NCI-H345 (cell line): Measurements from ENCODE around the gene CCDC106.

Source experiments
- DNase-seq: peaks from one replicate; lab custom pipeline; 2025; lab: John Stamatoyannopoulos, UW

CCDC106 gene

DNA sequence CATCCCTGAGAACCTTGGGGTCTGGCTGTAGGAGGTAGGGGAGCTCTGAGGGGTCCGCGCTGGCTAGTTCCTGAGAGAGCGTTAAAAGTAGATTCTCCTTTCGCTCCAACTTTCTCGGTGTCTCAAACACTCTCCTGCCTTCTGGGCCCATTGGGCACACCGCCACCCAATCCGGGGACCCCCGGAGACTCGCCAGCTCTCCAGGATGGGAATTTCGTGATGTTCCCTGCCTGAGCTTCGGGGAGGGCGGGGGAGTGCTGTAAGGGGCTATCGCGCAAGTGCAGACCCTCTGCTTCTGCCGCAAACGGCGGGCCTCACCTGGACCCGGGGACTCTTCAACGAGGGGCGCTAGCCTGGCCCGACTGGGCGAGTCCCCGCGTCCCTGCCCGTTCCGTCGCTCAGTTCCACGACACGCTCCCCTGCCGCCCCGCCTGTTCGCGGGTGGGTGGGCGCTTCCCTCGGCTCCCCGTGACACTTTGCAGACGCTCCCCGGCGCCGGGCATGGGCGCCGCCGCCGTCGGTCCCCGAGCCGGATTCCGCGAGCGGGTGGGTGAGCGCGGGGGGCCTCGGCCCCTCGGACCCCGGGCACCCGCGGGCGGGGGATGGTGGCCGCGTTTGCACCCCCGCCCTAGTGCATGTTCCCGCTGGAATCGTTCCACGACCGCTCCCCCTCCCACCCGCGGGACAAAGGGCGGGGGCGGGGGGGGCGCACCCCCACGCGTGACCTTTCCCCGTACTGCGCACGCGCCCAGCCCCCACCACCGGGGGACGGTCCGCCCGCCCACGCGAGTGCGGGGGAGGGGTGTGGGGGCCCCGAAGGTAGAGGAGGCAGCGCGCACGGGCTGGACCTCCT, at the start of gene CCDC106:
CCDC106 (plus strand) TSS at position 481 of the 853 bp plus-strand sequence. CDS start 835 bp downstream, outside the sequence.
- peak; percentile 57 for DNase-seq

DNA sequence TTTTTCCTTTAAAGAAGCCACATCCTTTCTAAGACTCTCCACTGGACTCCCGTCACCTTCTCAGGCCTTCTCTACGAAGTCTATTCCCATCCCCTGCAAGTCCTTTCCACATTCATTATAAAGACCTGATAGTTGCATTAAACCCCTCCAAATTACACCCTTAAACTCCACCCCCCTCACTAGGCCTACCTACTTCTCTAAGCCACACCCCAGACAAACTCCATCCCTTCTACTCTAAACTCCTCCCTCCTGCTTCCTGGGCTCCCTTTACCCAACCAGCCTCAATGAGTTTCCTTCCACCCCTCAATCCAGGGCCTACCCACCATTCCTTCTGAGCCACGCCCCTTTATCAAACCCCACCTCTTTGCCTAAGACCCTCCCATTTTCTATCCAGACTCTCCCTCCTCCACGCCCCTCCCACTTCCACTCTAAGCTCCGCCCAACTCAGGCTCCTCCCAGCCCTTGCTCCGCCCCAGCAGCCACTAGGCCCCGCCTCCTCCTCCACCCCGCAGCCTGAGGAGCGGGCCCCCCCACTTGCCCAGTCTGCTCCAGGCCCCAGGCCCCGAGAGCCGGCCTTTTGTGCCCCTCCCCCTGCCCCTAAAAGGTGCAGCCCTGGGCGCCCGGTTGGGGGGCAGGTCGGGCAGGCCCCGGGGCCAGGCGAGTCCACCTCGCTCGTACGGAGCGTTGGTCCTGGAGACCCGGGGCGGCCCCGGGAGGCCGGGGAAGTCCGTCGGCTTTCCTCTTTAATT, 49.1 kb upstream of the CCDC106 start:
- DNase-seq: peak; percentile 85

DNA sequence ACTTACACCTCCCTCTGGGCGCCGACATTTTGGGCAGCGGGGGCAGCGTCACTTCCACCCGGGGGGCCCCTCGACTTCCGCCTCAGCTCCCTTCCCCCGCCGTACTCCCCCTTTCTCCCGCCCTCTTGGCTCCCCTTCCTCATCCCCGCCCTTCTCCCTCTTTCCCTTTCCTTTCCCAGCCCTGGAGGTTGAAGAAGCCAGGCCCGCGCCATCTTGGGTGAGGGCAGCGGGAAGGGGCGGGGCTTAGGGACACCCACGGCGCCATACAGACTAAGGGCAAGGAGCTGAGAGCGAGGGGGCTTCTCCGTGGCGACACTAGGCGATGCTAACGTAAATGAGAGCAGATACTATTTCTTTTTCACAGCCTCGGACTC, 48.6 kb upstream of the CCDC106 start, which contains the start of gene FIZ1:
FIZ1 (minus strand) TSS at position 50 of the 374 bp plus-strand sequence. CDS start 1,652 bp downstream, outside the sequence.
- peak; percentile 96 for DNase-seq

DNA sequence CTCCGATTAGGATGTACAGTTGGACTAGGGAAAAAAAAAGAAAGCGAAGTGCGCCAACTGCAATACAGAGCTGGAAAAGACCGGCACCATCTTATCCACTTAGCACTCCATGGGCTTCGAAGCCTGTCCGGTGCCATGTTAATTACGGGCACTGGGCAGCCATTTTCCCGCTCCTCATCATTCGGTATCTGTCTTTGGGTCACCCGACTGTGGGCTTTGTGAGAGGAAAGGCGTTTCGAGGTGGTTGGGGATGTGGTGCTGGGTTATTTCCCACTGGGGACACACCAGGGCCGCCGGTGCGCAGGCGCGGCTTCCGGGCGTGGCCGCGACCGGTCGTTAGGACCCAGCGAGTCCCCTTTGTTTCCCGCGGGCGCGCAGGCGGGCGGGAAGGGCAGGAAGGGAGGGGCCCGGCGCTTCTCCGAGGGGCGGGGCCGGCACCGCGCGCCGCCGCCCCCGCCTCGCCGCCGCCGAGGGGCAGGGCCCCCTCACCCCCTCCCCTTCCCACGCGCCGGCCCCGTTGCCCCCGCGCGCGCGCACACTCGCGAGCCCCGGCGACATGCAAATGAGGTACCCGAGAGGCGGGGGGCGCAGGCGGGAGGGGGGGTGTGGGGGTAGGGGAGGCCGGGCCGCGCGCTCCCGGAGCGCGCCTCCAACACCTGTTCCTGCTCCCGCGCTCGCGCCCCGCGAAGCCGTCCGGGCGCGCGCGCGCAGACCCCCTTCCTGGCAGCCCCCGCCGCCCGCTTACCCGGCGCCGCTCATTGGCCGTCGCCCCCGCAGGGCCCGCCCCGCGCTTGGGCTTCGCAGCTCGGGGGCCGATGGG, 48.0 kb upstream of the CCDC106 start, which contains the start of gene ZNF524:
ZNF524 (plus strand) TSS at position 447 of the 820 bp plus-strand sequence. CDS start 1,825 bp downstream, outside the sequence.
- peak; percentile 90 for DNase-seq

DNA sequence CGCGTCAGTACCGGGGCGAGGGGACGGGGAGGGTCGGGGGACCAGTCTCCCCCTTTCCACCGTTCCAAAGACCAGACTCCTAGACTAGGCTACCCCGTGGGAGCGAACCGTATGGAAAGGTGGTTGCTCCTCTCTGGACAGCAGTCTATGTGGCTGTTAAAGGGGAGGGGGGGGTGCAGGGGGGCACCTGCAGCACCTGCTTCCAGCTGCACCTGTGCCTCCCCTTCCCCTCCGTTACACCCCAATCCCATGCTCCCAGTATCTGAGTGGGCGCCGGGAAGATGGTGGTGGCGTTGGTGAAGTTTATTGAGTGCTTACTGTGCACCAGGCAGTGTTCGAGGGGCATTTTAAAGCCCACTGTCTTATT, 47.4 kb upstream of the CCDC106 start:
- DNase-seq: no peak

DNA sequence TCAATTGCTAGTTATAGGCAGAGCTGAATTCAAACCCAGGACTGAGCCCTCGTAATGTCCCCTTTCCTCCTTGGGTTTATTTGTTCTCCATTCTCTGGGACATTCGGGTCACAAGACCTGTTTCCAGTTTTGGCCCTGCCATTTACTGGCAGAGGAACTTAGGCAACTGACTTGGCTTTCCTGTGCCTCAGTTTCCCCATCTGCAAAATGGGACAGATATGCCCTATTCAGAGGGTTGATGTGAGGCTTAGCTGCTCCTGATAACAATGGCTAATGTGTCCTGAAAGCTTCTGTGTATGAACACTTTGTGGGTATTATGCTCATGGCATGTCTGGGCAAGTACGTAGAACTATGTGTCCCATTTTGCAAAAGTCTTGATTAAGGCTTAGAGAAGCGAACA, 46.9 kb upstream of the CCDC106 start:
- DNase-seq: no peak

DNA sequence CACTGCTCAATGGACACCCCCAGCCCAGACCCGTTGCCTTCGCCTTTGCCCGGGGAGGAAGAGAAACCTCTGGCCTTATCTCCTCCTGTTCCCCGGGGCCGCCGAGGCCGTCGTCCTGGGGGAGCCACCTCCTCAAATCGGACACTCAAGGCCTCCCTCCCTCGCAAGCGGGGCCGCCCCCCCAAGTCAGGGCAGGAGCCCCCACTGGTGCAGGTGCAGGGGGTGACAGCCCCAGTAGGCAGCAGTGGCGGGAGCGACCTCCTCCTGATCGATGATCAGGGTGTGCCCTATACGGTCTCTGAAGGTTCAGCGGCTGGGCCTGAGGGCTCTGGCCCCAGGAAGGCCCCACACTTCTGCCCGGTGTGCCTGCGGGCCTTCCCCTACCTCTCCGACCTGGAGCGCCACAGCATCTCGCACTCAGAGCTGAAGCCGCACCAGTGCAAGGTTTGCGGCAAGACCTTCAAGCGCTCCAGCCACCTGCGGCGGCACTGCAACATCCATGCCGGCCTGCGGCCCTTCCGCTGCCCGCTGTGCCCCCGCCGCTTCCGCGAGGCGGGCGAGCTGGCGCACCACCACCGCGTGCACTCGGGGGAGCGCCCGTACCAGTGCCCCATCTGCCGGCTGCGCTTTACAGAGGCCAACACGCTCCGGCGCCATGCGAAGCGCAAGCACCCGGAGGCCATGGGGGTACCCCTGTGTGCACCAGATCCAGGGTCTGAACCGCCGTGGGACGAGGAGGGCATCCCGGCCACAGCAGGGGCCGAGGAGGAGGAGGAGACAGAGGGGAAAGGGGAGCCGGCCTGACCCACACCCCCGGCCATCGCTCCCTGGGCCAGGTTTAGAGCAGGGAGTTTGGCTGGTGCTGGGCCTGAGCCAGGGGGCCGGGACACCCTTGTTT, 45.7 kb upstream of the CCDC106 start:
- DNase-seq: no peak

DNA sequence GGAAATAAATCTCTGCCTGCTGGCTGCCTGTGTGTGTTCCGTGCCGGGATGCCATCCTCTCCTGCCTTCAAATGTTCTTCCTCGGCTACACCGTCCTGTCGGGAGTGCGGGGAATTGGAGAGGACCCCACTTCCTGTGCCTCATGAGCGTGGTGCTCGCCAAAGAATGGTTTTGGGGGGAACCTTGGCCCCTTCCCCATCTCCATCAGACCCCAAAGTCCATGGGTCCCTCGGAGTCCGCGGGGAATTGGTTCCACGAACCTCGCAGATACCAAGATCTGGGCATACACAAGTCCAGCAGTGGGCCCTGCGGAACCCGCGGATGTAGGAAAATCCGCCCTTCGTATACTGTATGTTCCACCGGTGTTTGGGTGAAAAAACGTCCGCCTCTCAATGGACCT, 44.9 kb upstream of the CCDC106 start:
- no peak for DNase-seq

DNA sequence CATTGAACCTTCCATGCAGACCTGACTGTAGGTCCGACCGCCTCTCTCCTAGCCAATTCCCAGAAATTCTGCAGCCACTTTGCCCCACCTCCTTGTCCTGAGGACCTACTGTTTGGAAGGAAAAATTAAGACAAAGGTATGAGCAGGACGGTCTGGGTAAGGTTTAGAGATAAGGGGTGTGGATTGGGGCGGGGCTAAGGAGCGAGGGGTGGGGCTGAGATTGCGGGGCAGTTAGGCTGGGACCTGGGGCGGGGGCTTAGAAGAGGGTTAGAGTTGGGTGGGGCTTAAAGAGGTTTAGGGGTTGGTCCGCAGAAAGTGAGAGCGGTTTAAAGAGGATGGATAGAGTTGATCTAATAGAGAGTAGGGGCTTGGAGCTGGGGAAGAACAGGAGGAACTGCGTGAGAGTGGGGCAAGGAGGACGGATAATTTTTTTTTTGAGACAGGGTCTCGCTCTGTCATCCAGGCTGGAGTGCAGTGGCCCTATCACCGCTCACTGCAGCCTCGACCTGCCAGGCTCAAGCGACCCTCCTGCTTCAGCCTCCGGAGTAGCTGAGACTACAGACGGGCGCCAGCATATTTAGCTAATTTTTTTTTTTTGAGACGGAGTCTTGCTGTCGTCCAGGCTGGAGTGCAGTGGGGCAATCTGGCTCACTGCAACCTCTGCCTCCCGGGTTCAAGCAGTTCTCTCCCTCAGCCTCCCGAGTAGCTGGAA, 44.3 kb upstream of the CCDC106 start:
- no peak for DNase-seq

DNA sequence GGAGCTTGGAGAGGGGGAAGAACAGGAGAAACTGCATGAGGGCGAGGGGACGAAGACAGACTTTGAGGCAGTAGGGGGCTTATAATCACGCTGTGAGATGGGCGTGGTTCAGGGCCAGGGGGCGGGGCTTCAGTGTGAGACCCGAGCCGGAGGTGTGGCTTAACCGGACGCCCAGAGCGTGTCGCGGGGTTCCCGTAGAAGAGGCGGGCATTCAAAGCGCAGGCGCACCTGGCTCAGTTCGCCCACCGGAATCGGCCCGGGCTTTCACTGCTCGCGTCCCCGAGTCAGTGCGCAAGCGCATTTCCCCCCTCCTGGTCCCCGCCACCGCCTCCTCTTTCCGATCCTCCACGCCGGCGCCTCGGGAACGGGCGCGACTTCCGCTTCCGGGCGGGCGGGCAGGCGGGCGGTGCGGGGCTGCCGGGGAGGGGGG, 42.8 kb upstream of the CCDC106 start:
- DNase-seq: peak; percentile 96

DNA sequence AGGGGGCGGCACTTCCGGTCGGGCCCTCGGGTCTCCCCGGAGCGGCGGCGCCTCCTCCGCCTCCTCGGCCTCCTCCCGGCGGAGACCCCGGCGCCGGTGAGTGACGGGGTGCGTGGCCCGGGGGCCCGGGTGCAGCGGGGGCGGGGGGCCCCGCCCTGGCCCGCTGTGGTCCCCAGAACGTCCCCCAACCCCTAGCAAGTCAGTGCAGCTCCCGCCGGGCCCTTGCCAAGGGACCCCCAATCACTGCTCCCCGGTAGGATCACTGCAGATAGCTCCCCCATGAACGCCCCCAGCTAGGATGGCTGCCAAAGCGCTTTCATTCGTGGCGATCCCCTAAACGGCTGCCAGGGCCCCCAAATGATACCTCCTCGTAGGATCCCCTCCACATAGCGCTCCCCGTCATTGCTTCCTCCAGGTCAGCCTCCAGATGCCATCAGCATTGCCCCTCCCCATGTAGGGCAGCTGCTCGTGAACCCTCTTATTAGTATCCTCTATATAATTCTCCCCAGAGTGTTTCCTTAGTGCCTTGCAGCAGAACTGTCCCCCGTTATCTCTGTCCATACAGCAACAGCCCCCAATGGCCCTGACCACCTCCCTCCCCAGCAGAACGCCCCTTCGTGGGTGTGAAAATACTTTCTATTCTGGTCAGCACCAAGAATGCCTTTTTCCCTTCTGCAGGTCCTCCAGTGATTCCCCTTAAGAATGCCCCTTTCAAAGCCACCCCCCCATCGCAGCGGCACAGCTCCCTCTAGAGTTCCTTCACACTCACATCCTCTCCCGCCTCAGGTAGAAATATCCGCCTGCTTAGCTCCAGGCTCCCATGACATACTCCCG, 42.2 kb upstream of the CCDC106 start, which contains the start of gene ZNF865:
ZNF865 (plus strand) TSS at position 11 of the 834 bp plus-strand sequence. CDS start 7,972 bp downstream, outside the sequence.
- DNase-seq: peak; percentile 49

DNA sequence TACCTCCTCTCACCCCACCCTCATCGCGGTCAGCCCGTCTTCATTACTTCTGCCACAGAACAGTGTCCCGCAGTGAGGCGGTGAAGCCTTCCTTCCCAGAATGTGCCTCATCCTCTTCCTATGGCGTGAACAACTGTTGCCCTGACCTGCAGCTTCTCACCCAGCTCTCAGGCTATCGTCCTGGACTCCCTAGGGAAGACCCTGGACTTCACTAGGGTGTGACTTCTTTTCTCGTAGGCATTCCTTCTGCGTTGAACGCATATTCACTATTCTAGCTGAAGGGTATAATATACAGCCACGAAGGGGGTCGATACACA, 41.6 kb upstream of the CCDC106 start:
- no peak for DNase-seq

DNA sequence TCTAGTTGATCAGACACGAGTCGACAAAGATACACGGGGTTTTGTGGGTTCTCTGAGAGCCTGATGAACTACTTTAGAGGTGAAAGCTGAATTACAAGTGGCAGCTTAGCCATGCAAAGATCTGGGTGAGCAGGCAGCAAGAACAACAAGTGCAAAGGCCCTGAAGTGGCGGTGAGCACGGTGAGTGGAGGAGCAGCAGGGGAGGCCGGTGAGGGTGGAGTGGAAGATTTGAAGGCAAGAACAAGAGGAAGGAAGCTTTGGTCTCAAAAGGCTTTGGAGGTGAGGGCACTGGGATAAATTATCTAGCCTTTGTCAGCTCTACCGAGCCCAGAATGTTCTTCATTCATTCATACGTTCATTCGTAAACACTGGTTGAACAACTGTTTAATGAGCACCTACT, 41.2 kb upstream of the CCDC106 start:
- DNase-seq: no peak

DNA sequence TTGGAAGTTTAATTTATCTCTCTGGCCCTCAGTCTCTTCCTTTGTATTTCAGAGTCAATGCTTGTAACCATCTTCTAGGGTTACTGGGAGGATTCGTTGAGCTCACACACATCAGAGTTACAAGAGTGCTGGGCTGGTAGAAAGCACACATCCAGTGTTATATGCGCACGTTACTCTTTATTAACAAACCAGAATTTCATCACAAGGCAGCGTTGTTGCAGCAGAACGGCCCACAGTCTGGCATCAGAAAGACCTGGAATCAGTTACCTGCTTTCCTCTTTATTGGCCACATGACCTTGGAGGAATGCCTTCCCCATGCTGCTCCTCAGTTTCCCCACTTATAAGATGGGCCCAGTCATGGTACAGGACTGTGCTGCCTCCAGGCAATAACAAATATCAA, 38.7 kb upstream of the CCDC106 start:
- no peak for DNase-seq

DNA sequence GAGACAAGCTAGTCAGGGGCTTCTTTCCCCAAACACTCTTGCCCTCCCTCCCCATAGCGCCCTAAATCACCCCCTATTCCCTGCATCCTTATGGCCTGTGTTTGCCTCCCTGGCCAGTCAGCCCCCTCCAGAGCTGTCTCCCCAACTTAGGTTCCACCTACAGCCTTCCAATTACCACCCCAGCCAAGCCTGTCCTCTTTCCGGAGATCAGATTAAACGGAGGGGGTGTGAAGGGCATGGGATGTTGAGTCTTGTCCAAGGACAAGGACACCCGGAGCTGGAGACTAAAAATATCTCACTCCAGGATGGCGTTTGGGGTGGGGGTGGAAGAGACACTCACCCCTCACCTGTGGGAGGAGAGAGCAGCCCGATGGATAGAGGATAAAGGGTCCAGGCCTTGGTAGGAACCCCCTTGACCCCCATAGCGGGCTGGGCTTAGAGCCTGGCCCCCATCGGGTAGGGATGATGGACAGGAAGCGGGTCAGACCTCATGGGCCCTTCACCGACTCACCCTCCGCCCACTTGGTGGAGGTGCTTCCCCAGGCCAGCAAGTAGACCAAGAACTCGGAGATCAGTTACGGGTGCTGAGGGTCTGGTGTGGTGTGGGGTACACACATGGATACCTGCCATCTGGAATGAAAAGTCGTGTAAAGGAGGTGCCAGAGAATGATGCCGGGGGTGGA, 36.6 kb upstream of the CCDC106 start:
- DNase-seq: no peak

DNA sequence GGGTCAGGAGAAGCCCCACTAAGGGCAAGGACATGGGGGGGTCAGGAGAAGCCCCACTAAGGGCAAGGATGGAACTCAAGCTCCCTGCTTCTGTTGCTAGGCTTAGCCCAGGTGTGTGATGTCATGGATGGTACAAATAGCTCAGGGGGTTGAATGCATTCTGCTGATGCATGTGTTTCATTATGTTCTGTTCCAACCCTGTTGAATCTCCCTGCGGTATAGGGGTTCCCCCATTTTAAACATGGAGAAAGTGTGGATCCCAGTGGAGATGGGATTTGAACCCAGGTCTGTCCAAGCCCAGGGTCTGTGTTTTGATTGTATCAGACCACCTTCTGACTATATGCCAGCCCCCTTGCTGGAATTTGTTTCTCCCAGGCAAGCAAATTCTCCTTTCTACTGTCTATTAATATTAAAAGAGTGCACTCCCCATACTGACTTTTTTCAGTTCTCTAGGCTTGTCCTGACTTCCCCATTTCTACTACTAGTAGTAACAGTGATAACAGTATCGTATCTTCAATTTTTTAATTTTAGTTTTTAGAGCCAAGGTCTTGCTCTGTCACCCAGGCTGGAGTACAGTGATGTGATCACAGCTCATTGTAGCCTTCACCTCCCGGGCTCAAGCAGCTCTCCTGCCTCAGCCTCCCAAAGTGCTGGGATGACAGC, 35.9 kb upstream of the CCDC106 start:
- no peak for DNase-seq

DNA sequence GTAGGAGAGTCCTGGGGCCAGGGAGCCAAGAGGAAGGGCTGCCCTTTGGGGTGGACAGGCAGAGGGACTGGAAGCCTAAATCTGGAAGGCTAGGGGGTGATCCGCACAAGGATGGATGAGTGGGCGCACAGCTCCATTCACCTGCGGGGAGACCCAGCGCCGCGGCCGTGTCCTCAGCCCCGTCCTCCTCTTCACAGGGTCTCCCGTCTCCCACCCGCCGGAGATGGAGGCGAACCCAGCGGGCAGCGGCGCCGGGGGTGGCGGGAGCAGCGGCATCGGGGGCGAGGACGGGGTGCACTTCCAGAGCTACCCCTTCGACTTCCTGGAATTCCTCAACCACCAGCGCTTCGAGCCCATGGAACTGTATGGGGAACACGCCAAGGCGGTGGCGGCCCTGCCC, 34.6 kb upstream of the CCDC106 start:
- no peak for DNase-seq

DNA sequence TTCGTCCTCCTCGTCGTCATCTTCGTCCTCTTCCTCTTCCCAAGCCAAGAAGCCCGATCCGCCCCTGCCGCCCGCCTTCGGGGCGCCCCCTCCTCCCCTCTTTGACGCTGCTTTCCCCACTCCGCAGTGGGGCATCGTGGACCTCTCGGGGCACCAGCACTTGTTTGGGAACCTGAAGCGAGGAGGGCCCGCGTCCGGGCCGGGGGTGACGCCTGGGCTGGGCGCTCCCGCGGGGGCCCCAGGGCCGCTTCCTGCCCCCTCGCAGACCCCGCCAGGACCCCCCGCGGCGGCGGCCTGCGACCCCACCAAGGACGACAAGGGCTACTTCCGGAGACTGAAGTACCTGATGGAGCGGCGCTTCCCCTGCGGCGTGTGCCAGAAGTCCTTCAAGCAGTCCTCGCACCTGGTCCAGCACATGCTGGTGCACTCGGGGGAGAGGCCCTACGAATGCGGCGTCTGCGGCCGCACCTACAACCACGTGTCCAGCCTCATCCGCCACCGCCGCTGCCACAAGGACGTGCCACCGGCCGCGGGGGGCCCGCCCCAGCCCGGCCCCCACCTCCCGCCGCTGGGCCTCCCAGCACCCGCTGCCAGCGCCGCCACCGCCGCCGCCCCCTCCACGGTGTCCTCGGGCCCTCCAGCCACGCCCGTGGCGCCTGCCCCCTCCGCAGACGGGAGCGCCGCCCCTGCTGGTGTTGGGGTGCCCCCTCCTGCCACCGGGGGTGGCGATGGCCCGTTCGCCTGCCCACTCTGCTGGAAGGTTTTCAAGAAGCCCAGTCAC, 33.9 kb upstream of the CCDC106 start:
- DNase-seq: no peak
